GM11168 (cell line): ENCODE measurements around the gene SLC1A4.
"Not testable (repeated sequence)": the region's sequence is repeated elsewhere in the genome, so short reads cannot be mapped to it uniquely, and the experiment has no call there.

Experiments
- in situ Hi-C: fragments of 300-500 bp; cut with MboI; formaldehyde crosslinking; loops from one replicate; pipeline ENCODE4 v1.12.0; 2022; ENCODE audit warnings: low sequenced_read_pairs; ENCODE audit not compliant: unreplicated experiment

Gene SLC1A4

GRCh38 chr2:64989982-64990614 is 899 bp downstream of the SLC1A4 start:
- in situ Hi-C loops: no loop called here

DNA sequence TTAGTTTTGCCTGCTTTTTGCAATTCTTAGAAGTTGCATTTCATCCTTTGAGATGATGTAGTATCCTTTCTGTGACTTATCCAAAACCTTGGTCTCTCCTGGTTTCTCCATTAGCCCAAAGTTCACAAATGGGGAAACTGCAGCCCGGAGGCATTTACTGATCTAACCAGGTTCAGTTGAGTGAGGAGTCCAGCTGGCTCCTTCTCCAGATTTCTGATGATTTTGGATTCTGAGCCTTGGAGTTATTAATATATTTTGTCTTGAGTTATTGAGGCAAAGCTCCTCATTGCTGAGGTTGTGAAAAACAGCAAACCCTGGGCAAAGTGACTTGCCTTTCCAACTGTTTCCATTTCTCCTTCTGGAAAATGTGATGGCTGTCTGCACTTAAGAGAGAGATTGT is 1.7 kb downstream of the SLC1A4 start:
- in situ Hi-C loops: no loop called here

DNA sequence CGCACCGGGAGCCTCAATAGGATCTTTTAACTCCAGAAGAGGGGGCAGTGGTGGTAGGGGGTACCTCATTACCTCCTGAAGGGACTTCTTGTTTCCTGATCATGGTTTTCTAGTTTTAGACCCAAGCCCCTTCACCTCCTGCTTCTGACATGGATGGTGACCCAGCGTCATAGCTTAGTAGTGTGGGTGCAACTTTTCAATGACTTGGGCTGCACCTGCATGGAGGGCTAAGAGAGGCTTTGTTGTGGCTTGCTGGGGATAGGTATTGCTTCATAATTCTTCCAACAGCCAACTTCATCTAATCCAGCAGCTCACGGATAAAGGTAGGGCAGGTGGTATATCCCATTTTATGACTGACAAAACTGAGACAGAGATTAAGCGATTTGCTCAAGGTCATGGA is 3.0 kb downstream of the SLC1A4 start:
- in situ Hi-C loops: no loop called here

GRCh38 chr2:64992990-64993389 is 3.8 kb downstream of the SLC1A4 start:
- in situ Hi-C loops: no loop called here

DNA sequence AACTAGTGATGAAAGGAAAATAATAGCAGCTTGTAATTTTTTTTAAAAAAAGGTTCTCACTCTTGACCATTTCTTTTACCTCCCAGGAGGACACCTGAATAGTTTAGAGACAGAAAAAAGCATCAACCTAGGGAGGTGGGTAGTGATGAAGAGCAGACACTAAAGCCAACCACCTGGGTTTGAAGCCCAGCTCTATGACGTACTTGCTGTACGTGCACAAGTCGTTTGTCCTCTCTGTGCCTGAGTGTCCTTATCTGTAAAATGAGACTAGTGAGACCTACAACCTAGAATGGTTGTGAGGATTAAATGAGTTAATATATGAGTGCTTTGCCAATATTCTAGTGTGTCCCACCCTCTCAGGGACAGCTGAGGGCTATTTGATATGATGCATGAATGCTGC is 5.8 kb downstream of the SLC1A4 start:
- in situ Hi-C loops: no loop called here

DNA sequence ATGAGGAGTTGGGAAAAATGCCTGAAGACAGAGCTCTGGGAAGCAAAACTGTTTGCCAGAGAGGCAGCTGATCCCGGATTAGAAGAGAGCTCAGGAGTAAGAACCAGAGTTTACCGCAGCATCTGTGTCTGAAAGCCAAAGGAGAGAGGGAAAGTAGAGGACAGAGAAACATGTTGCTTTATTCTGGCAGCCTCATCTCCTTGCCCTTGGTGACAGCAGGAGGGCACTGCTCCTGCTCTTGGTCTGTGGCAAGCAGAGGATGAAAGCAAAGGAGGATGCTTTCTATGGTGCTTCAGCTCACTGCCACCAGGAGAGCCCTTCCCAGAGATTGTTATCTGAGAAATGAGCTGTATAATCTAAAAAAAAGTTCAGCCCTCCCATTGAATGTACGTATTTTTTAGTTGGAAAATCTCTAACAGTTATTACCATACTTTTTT is 7.7 kb downstream of the SLC1A4 start:
- in situ Hi-C loops: no loop called here

GRCh38 chr2:64998658-64999061 is 9.5 kb downstream of the SLC1A4 start:
- in situ Hi-C loops: no loop called here

DNA sequence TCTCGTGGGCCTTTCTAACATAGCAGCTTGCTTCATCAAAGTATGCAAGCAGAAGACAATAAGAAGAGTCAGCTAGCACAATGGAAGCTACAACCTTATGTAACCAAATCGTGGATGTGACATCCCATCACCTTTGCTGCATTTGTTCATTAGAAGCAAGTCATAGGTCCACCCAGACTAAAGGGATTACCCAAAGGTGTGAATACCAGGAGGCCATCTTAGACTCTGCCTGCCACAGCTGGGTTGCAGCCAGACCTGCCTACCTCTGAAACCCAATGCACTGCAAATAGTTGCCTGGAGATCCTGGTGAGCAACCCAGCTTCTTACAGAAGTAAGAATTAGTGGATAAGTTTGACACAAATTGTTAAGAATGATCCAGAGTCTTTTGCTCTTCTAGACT is 10.6 kb downstream of the SLC1A4 start:
- in situ Hi-C loops: no loop called here

- in situ Hi-C loops: no loop called here
Measured at GRCh38 chr2:65000644-65001043, 11.4 kb downstream of the SLC1A4 start.

DNA sequence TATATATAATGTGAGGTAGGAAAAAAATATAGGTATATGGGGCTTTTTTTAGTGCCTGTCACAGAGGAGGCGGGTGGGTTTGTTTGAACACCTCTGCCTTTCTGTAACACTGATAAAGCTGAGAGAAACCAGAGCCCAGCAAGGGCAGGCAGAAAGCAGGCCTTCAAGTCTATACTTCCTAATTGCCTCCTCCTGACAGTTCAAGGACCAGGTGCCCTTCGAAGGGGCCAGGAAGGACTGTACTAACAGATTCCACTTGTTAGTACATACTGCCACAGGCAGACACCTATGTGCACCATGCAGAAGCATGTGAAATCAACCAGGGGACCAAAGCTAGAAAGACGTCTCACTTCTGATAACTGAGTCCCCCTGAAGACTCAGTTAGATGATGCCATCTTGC is 13.8 kb downstream of the SLC1A4 start:
- in situ Hi-C loops: no loop called here

DNA sequence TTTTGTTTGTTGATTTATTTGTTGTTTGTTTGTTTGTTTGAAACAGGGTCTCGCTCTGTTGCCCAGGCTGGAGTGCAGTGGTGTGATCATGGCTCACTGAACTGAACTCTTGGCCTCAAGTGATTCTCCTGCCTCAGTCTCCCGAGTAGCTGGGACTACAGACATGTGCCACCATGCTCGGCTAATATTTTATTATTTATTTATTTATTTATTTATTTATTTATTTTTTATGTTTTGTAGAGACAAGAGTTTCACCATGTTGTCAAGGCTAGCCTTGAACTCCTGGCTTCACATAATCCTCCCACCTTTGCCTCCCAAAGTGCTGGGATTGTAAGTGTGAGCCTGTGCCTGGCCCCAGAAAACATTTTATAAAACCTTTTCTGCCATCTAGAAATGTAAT is 15.0 kb downstream of the SLC1A4 start:
- in situ Hi-C loops: not testable (repeated sequence)

DNA sequence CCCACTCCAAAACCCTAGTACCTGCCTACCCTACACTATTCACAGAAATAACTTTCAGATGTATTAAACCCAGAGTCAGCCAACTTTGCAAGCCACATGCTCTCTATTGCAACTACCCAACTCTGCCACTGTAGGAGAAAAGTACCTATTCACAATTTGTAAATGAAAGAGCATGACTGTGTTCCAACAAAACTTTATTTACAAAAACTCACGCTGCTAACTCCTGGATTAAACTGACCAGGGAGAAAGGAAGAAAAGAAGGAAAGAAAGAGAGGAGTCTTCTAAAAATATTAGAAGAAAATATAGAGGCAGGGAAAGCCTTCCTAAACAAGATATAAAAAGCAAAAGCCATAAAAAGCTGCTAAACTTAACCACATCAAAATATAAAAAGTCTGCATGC is 24.6 kb downstream of the SLC1A4 start:
- in situ Hi-C loops: no loop called here

DNA sequence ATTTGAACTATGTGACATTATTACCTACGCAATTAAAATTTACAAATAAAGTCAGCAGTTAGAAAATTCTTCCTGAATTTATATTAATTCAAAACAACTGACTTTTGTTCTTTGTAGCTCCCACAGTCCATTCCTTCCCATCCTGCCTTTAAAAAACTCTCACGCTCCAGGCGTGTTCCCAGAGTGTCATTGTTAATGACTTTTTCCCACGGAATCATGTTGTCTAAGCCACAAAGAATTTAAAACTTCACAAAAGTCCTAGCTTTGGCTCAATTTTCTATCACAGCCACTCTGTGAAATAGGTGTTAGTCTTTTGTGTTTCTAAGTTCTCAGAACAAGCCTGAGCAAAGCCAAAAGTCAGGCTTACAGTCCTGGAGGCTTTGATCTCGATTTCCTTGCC is 26.5 kb downstream of the SLC1A4 start:
- in situ Hi-C loops: no loop called here

DNA sequence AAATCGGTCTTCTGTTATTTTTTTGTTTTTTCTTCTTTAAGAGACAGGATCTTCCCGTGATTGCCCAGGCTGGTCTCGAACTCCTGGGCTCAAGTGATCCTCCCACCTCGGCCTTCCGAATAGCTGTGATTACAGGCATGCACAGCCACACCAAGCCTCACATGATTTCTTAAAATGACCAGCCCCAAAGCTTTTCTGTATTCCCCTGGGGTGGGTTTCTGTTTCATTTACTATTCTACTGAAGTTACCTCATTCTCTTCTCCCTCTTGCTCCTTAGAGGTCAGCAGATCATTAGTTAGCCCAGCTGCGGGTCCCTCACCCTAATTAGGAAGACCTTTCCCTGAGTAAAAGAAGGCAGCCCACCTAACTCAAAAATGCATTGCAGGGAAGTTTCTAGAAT is 27.6 kb downstream of the SLC1A4 start:
- in situ Hi-C loops: no loop called here

GRCh38 chr2:65017335-65017734 is 28.1 kb downstream of the SLC1A4 start:
- in situ Hi-C loops: no loop called here

DNA sequence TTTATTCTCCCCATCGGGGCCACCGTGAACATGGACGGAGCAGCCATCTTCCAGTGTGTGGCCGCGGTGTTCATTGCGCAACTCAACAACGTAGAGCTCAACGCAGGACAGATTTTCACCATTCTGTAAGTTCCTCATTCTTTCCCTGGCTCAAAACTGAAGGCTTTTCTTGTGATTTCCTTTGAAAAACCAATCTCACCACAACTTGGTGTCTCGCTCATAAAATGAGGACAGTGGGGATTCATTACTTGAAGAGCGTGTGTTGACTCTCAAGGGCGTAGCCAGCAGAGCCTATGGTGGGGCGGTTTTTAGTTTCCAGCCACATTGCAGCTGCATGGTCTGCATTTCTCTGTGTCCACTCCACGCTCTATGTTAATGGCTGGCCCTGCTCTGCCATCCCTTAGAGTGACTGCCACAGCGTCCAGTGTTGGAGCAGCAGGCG is 29.0 kb downstream of the SLC1A4 start:
- in situ Hi-C loops: no loop called here

GRCh38 chr2:65019010-65019409 is 29.8 kb downstream of the SLC1A4 start:
- in situ Hi-C loops: no loop called here

- in situ Hi-C loops: no loop called here
Measured at GRCh38 chr2:65019675-65020195, 30.5 kb downstream of the SLC1A4 start.

GRCh38 chr2:65020251-65020650 is 31.1 kb downstream of the SLC1A4 start:
- in situ Hi-C loops: not testable (repeated sequence)

- in situ Hi-C loops: no loop called here
Measured at GRCh38 chr2:65020943-65021528, 31.8 kb downstream of the SLC1A4 start.

DNA sequence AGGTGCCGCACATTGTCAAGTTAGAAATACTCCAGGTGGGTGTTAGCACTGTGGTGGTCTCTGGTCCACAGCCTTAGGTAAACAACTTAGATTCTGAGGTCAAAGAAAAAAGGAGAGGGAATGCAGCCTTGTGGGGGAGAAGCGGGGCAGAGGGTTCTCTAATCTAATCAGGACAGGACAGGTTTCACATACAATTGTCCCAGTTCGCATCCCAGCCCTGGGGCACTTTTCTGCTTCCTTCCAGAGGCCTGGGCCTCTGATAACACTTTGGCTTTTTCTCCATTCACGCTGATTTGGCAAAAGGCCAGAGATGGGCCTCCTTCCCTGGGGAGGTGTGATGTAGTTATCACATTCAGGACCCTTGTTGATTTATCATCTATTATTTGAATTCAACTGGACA is 32.5 kb downstream of the SLC1A4 start:
- in situ Hi-C loops: no loop called here

- in situ Hi-C loops: no loop called here
Measured at GRCh38 chr2:65022189-65022588, 33.0 kb downstream of the SLC1A4 start.
